ENCODE results near the gene MYH16.

GRCh38 chr7:99248391-99249095 lies 24.1 kb upstream of the MYH16 start:
- TF ChIP-seq, protein P1, sequence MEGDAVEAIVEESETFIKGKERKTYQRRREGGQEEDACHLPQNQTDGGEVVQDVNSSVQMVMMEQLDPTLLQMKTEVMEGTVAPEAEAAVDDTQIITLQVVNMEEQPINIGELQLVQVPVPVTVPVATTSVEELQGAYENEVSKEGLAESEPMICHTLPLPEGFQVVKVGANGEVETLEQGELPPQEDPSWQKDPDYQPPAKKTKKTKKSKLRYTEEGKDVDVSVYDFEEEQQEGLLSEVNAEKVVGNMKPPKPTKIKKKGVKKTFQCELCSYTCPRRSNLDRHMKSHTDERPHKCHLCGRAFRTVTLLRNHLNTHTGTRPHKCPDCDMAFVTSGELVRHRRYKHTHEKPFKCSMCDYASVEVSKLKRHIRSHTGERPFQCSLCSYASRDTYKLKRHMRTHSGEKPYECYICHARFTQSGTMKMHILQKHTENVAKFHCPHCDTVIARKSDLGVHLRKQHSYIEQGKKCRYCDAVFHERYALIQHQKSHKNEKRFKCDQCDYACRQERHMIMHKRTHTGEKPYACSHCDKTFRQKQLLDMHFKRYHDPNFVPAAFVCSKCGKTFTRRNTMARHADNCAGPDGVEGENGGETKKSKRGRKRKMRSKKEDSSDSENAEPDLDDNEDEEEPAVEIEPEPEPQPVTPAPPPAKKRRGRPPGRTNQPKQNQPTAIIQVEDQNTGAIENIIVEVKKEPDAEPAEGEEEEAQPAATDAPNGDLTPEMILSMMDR (optimal IDR thresholded peaks at IDR 0.05 in 1 of 3, IDR thresholded peaks at IDR 0.05 in 1 of 3, conservative IDR thresholded peaks at IDR 0.05 in 1 of 3; ENCODE audit: extremely low read depth in 1 of 3, insufficient read depth in 2 of 3, low read length in 3 of 3), result no peak
- TF ChIP-seq EZH2 (IDR thresholded peaks at IDR 0.05; ENCODE audit: low read length), result no peak
